ENCODE measurements around the gene PLD4.

PLD4 gene

DNA sequence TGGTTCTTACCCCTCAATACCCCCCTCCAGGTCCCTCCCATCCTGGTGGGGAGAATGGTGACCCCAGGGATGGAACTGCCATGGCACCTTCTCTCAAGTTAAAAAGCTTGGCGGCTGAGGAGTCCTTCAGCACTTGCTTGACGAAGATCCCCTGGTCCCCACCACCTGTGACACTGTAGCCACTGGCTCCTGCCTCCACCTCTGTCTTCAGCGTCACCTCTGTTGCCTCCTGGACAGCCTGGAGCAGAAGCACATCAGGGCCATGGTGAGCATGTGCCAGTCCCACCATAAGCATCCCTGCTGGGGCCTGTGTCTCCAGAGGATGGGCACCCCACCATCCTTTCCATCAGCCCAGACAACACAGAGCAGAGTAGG is 30.7 kb downstream of the PLD4 start:
- no peak for DNase-seq (ENCODE audit: low read depth)
- H3K4me3 ChIP-seq (ENCODE audit: control insufficient read depth, low read depth, low read length): no peak overlapping the region
- TF ChIP-seq, protein P1, sequence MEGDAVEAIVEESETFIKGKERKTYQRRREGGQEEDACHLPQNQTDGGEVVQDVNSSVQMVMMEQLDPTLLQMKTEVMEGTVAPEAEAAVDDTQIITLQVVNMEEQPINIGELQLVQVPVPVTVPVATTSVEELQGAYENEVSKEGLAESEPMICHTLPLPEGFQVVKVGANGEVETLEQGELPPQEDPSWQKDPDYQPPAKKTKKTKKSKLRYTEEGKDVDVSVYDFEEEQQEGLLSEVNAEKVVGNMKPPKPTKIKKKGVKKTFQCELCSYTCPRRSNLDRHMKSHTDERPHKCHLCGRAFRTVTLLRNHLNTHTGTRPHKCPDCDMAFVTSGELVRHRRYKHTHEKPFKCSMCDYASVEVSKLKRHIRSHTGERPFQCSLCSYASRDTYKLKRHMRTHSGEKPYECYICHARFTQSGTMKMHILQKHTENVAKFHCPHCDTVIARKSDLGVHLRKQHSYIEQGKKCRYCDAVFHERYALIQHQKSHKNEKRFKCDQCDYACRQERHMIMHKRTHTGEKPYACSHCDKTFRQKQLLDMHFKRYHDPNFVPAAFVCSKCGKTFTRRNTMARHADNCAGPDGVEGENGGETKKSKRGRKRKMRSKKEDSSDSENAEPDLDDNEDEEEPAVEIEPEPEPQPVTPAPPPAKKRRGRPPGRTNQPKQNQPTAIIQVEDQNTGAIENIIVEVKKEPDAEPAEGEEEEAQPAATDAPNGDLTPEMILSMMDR (conservative IDR thresholded peaks at IDR 0.05; ENCODE audit: control insufficient read depth, insufficient read depth, low read depth, low read length): no peak

DNA sequence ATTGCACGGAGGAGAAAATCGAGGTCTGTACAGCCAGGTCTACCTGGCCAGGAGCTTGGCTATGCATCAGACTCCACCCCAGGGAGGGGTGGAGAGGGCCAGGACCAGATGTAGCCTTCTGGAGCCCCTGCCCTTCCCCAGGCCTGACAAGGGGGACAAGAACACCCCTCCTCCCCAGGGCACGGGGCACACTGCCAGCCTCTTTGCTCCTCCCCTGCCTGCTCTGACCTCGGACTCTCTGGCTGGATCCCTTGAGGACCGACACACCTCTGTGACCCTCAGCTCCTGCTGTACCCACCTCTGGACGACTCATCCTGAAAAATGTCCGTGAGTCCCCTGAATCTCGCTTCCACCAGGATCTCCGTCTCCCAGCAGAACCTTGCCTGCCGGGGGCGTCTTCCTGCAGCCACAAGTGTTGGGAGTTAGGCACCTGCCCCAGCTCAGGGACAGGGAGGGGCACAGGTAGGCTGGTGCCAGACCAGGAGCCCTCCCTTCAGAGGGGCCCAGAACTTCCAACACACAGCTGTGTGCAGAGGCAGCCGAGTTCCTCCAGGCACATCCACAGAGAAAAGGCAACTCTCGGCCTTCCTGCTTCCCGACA is 31.7 kb downstream of the PLD4 start:
- TF ChIP-seq, protein P1 (conservative IDR thresholded peaks at IDR 0.05; ENCODE audit: control insufficient read depth, insufficient read depth, low read depth, low read length): no peak
- no peak overlapping the region for H3K4me3 ChIP-seq (ENCODE audit: control insufficient read depth, low read depth, low read length)
- no peak for DNase-seq (ENCODE audit: low read depth)

DNA sequence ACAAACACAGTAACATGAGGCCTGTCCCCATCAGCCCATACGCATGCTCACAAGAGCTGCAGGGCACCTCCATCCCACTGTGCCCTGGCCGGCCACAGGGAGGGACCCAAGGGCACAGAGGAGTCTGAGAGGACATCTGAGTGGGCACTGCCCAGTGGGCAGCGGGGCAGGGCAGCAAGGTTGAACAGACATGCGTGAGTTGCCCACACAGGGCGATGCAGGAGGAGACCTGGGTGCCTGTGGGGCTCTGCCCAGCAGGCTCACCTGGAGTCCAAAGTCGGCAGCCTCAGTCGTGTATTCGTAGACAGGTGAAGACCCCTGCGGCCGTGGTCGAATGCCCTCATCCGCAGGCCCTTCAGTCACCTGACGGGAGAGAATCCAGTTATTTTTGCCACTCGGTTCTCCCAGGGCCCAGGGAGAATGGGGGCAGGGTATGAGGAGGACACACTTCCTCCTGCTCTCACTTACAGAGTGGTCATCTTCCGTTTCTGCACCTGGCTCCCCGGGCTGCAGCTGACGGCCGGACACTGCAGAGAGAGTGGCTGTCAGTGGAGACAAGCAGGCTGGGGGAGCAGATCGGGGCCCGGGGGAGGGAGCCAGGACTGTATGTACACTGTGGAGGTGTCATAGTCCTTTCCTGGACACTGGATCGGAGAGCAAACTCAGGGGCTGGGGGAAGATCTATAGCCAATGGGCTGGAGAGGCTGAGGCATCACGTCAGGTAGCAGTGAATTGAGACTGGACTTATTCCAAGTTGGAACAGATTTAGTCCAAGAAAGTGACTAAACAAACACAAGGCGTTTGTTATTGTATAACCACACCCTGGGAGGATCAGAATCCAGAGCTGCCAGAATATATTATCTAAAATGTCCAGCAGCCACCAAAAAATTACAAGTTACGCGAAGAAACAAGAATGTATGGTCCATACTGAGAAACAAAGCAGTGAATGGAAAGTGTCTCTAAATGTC is 32.8 kb downstream of the PLD4 start:
- no peak overlapping the region for H3K4me3 ChIP-seq (ENCODE audit: control insufficient read depth, low read depth, low read length)
- TF ChIP-seq, protein P1 (conservative IDR thresholded peaks at IDR 0.05; ENCODE audit: control insufficient read depth, insufficient read depth, low read depth, low read length): no peak
- DNase-seq (ENCODE audit: low read depth): peak; percentile 31

DNA sequence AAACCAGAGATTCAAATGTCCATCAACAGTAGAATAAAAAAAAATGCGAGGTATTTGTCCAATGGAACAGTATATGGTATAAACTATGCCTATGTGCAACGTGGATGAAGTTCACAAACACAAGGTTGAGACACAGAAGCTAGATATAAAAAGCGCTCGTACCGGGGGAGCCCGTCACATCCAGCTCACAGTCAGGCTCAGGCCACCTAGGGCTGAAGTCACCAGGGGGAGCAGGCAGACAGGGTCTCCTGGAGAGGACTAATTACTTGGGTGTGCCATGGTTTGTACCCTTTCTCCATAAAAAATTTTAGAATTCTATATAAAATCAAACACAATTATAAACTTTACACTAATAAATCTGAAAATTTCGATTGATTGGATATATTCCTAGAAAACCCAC is 39.9 kb downstream of the PLD4 start:
- TF ChIP-seq, protein P1 (conservative IDR thresholded peaks at IDR 0.05; ENCODE audit: control insufficient read depth, insufficient read depth, low read depth, low read length): no peak
- H3K4me3 ChIP-seq (ENCODE audit: control insufficient read depth, low read depth, low read length): no peak overlapping the region
- DNase-seq (ENCODE audit: low read depth): no peak

DNA sequence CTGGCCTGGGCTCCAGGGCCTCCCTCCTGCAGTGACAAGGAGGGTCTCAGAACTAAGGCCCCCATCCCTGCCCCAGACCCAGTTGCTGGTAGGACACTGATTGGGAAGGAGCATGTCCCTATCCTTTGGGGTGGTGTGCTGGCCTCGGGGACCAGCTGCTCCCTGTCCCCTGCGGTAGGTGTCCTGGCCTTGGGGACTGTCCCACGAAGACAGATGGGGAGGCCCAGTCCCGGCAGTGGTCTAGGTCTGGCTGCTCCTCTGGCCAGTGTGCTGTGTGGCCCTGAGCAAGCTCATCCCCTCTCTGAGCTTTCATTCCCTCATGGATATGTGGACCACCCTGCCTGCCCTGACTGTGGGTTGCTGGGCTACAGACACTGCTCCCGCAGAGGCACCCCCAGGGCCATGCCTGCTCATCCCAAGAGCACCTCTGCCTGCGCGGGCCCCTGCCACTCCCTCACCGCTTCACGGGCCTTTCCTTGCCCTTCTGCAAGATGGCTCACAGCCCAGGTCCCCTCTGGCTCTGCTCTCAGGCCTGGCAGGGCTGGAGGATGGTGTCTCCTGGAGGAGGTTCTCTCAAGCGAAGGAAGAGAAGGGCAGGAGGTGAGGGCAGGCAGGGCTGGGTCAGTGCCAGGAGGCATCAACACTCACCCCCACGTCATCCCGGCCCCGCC is 41.0 kb downstream of the PLD4 start:
- H3K4me3 ChIP-seq (ENCODE audit: control insufficient read depth, low read depth, low read length): no peak overlapping the region
- TF ChIP-seq, protein P1 (conservative IDR thresholded peaks at IDR 0.05; ENCODE audit: control insufficient read depth, insufficient read depth, low read depth, low read length): no peak
- no peak for DNase-seq (ENCODE audit: low read depth)

DNA sequence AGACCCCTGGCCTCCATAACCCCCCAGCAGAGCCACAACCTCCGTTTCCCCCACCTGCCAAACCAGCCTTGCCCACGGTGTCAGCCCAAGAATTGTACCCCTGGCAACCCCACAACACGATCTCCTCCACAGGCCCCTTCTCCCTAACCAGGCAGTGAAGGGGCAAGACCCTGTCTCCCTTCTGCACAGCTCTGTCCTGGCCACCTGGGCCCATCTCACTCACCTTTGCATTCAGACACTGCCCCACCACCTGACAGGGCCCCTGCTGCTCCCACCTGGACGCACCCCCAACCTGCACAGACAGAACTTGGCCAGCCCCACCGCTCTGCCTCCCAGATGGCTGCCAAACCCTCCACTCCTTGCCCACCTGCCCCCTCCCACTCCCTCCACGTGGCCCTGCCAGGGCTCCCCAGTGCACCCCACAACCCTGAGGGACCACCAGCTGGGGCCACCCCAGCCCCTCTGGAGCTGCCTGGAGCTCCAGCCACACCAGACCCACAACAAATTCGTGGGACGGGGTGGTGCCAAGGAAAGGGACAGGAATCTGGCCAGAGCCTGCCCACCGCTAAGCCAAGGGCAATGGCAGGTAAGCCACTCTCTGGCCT is 41.7 kb downstream of the PLD4 start:
- H3K4me3 ChIP-seq (ENCODE audit: control insufficient read depth, low read depth, low read length): no peak overlapping the region
- TF ChIP-seq, protein P1 (conservative IDR thresholded peaks at IDR 0.05; ENCODE audit: control insufficient read depth, insufficient read depth, low read depth, low read length): no peak
- no peak for DNase-seq (ENCODE audit: low read depth)
